IMR-90 (cell line): ENCODE measurements around the gene TNFRSF25. TPM values are rescaled to one million over a fixed set of nuclear protein-coding genes. Genes with fewer than 3 reads are reported as not detected.

Experiments
- ATAC-seq: fragments of 200-7000 bp; cut with Tn5 transposase; 2 replicates; pipeline ENCODE4 v1.9.1; 2020; ENCODE audit warnings: low read depth, mild to moderate bottlenecking, moderate library complexity
- BruUV-seq: library from RNA; stranded (reverse); fragments of 400-500 nt; replicated peaks from 2 replicates; lab custom pipeline; 2021; lab: Mats Ljungman, UMichigan
- CTCF ChIA-PET: fragments of 300-600 bp; formaldehyde crosslinking; extraction: SDS; loops from one replicate; lab custom pipeline; 2021; ENCODE audit warnings: antibody characterized with exemption; lab: Yijun Ruan, JAX
- POLR2A ChIA-PET: fragments of 300-600 bp; sonication (Branson Sonifier 250); formaldehyde crosslinking; loops from one replicate; lab custom pipeline; 2022; ENCODE audit warnings: antibody characterized with exemption; ENCODE audit not compliant: unreplicated experiment; lab: Charles Lee
- DNase-seq: peaks from one replicate; pipeline ENCODE4 v3.0.0; 2013
- H2AFZ ChIP-seq: replicated peaks from 2 replicates; pipeline ENCODE3; 2013; ENCODE audit warnings: low read length, mild to moderate bottlenecking; ENCODE audit not compliant: poor library complexity
- H2AK5ac ChIP-seq: 2 replicates; pipeline ENCODE4 v1.6.1; 2013; ENCODE audit warnings: low read depth, low read length, inconsistent platforms
- H2AK9ac ChIP-seq: replicated peaks from 2 replicates; pipeline ENCODE3; 2013; ENCODE audit warnings: mild to moderate bottlenecking, low read depth, low read length, moderate library complexity; ENCODE audit not compliant: poor library complexity
- H2BK120ac ChIP-seq: 2 replicates; pipeline ENCODE4 v1.6.1; 2013; ENCODE audit warnings: low read depth, low read length, inconsistent platforms
- H2BK15ac ChIP-seq: 3 replicates; pipeline ENCODE4 v1.6.1; 2013; ENCODE audit warnings: low read depth, low read length, inconsistent platforms
- H2BK20ac ChIP-seq: 2 replicates; pipeline ENCODE4 v1.6.1; 2013; ENCODE audit warnings: low read depth, mild to moderate bottlenecking, inconsistent platforms, low read length, moderate library complexity
- H2BK5ac ChIP-seq: 2 replicates; pipeline ENCODE4 v1.6.1; 2013; ENCODE audit warnings: mild to moderate bottlenecking, low read depth, low read length, inconsistent platforms; ENCODE audit not compliant: poor library complexity, severe bottlenecking
- H3K14ac ChIP-seq: replicated peaks from 2 replicates; pipeline ENCODE4 v1.6.1; 2013; ENCODE audit warnings: low read depth, low read length, inconsistent platforms
- H3K18ac ChIP-seq: 2 replicates; pipeline ENCODE4 v1.6.1; 2013; ENCODE audit warnings: low read depth, low read length, control low read depth
- H3K23ac ChIP-seq: 2 replicates; pipeline ENCODE4 v1.6.1; 2013; ENCODE audit warnings: low read depth, low read length, inconsistent platforms
- H3K27ac ChIP-seq: 2 replicates; pipeline ENCODE4 v1.5.1; 2013; ENCODE audit warnings: mild to moderate bottlenecking, control low read depth, low read length; ENCODE audit not compliant: insufficient read depth
- H3K27me3 ChIP-seq: 2 replicates; pipeline ENCODE4 v1.6.1; 2013; ENCODE audit warnings: low read length; ENCODE audit not compliant: control insufficient read depth, insufficient read depth
- H3K36me3 ChIP-seq: 2 replicates; pipeline ENCODE4 v1.6.1; 2013; ENCODE audit warnings: low read length, mixed read lengths; ENCODE audit not compliant: control insufficient read depth, insufficient read depth
- H3K4ac ChIP-seq: 2 replicates; pipeline ENCODE4 v1.6.1; 2013; ENCODE audit warnings: low read depth, low read length, inconsistent platforms
- H3K4me1 ChIP-seq: 2 replicates; pipeline ENCODE4 v1.6.1; 2013; ENCODE audit warnings: low read length, mixed read lengths; ENCODE audit not compliant: control insufficient read depth, insufficient read depth
- H3K4me2 ChIP-seq: 2 replicates; pipeline ENCODE4 v1.6.1; 2013; ENCODE audit warnings: low read depth, mild to moderate bottlenecking, control low read depth, low read length, moderate library complexity
- H3K4me3 ChIP-seq: 2 replicates; pipeline ENCODE4 v1.5.1; 2013; ENCODE audit warnings: low read depth, mild to moderate bottlenecking, control low read depth, low read length, moderate library complexity; ENCODE audit not compliant: insufficient read depth
- H3K56ac ChIP-seq: 2 replicates; pipeline ENCODE4 v1.6.1; 2013; ENCODE audit warnings: low read length, inconsistent platforms; ENCODE audit not compliant: insufficient read depth; ENCODE audit errors: extremely low read depth
- H3K79me1 ChIP-seq, 2 experiments: 2 replicates each; pipeline ENCODE4 v1.6.1; 2013; ENCODE audit warnings: low read length in 2 of 2, inconsistent platforms in 1 of 2, low read depth in 1 of 2
- H3K9ac ChIP-seq: 2 replicates; pipeline ENCODE4 v1.6.1; 2013; ENCODE audit warnings: low read depth, low read length, control low read depth
- H3K9me1 ChIP-seq: 2 replicates; pipeline ENCODE4 v1.6.1; 2013; ENCODE audit warnings: low read length, inconsistent platforms; ENCODE audit not compliant: insufficient read depth
- H3K9me3 ChIP-seq: 2 replicates; pipeline ENCODE4 v1.6.1; 2013; ENCODE audit warnings: low read length; ENCODE audit not compliant: control insufficient read depth, insufficient read depth
- H4K20me1 ChIP-seq: 2 replicates; pipeline ENCODE4 v1.6.1; 2013; ENCODE audit warnings: low read length, inconsistent platforms; ENCODE audit not compliant: insufficient read depth
- H4K5ac ChIP-seq: 2 replicates; pipeline ENCODE4 v1.6.1; 2013; ENCODE audit warnings: mild to moderate bottlenecking, low read depth, low read length, control low read depth
- H4K8ac ChIP-seq, 2 experiments: 2 replicates each; pipeline ENCODE4 v1.6.1; 2013; ENCODE audit warnings: low read depth in 2 of 2, low read length in 2 of 2, control low read depth in 1 of 2, inconsistent platforms in 1 of 2
- H4K91ac ChIP-seq: 2 replicates; pipeline ENCODE4 v1.6.1; 2013; ENCODE audit warnings: low read depth, low read length, inconsistent platforms; ENCODE audit not compliant: insufficient read depth
- CEBPB ChIP-seq: IDR thresholded peaks from 2 replicates; pipeline ENCODE4 v1.6.1; 2012; ENCODE audit warnings: low read depth, low read length, improper control_type of control experiment
- CHD1 ChIP-seq: IDR thresholded peaks from 2 replicates; pipeline ENCODE4 v1.6.1; 2012; ENCODE audit warnings: low read depth, low read length, improper control_type of control experiment
- CTCF ChIP-seq: conservative IDR thresholded peaks from 2 replicates; pipeline ENCODE4 v1.5.1; 2012; ENCODE audit warnings: mild to moderate bottlenecking, low read depth, low read length, improper control_type of control experiment
- ELK1 ChIP-seq: fragments of 150-350 bp; IDR thresholded peaks from 2 replicates; pipeline ENCODE4 v1.6.1; 2016; ENCODE audit warnings: low read depth, mild to moderate bottlenecking, low read length, moderate library complexity, borderline replicate concordance
- FOS ChIP-seq: fragments of 150-350 bp; IDR thresholded peaks from 2 replicates; pipeline ENCODE4 v1.6.1; 2016; ENCODE audit warnings: low read depth, low read length
- MAFK ChIP-seq: IDR thresholded peaks from 2 replicates; pipeline ENCODE4 v1.6.1; 2012; ENCODE audit warnings: low read depth, low read length, improper control_type of control experiment
- MXI1 ChIP-seq: IDR thresholded peaks from 2 replicates; pipeline ENCODE4 v1.6.1; 2012; ENCODE audit warnings: low read depth, mild to moderate bottlenecking, low read length, moderate library complexity, borderline replicate concordance
- RCOR1 ChIP-seq: IDR thresholded peaks from 2 replicates; pipeline ENCODE4 v1.6.1; 2012; ENCODE audit warnings: mild to moderate bottlenecking, low read length, improper control_type of control experiment; ENCODE audit not compliant: insufficient replicate concordance
- RFX5 ChIP-seq: IDR thresholded peaks from 2 replicates; pipeline ENCODE4 v1.8.0; 2012; ENCODE audit warnings: low read depth, mild to moderate bottlenecking, low read length, moderate library complexity
- SMC3 ChIP-seq: fragments of 150-350 bp; IDR thresholded peaks from 2 replicates; pipeline ENCODE4 v1.6.1; 2016; ENCODE audit warnings: low read depth, mild to moderate bottlenecking, antibody characterized with exemption, low read length, moderate library complexity
- USF2 ChIP-seq: fragments of 150-350 bp; IDR thresholded peaks from 2 replicates; pipeline ENCODE4 v1.6.1; 2017; ENCODE audit warnings: mild to moderate bottlenecking, antibody characterized with exemption, low read length, low read depth
- WGBS, 2 experiments: methylation state at CpG; one replicate each; pipeline versions ENCODE4 v1.1.5 to v1.1.7; 2013; ENCODE audit warnings: missing lambda C conversion rate in 2 of 2; ENCODE audit not compliant: insufficient read length in 1 of 2; ENCODE audit errors: extremely low coverage in 2 of 2; 5-methylcytosine and 5-hydroxymethylcytosine counted together
- dilution Hi-C: fragments of 300-500 bp; cut with HindIII; formaldehyde crosslinking; loops from one replicate; pipeline ENCODE4 v1.14.3; 2018; ENCODE audit warnings: low sequenced_read_pairs; ENCODE audit not compliant: unreplicated experiment
- in situ Hi-C: fragments of 300-500 bp; cut with MboI; formaldehyde crosslinking; loops from 3 replicates; pipeline ENCODE4 v1.14.3; 2019; ENCODE audit warnings: low sequenced_read_pairs, inconsistent platforms, mixed read lengths
- intact Hi-C: fragments of 100-400 bp; cut with micrococcal nuclease; formaldehyde crosslinking; loops from 2 replicates; pipeline ENCODE4 v1.10.0; 2022
- polyA plus RNA-seq, 3 experiments: library from polyadenylated mRNA; depleted of rRNA; stranded (reverse); fragments of >200 nt; gene quantifications; 2 replicates each; pipeline ENCODE4 v1.2.3, GENCODE V29; 2012; ENCODE audit warnings: low replicate concordance in 1 of 3
- total RNA-seq: library from RNA; depleted of rRNA; stranded (reverse); fragments of >200 nt; gene quantifications from 2 replicates; pipeline ENCODE4 v1.2.3, GENCODE V29; 2012

The TNFRSF25 gene
- total and polyA plus RNA-seq, 2 of the 4 experiments (the other 2 are of a cell fraction) = 1.3 to 11.2 TPM

DNA sequence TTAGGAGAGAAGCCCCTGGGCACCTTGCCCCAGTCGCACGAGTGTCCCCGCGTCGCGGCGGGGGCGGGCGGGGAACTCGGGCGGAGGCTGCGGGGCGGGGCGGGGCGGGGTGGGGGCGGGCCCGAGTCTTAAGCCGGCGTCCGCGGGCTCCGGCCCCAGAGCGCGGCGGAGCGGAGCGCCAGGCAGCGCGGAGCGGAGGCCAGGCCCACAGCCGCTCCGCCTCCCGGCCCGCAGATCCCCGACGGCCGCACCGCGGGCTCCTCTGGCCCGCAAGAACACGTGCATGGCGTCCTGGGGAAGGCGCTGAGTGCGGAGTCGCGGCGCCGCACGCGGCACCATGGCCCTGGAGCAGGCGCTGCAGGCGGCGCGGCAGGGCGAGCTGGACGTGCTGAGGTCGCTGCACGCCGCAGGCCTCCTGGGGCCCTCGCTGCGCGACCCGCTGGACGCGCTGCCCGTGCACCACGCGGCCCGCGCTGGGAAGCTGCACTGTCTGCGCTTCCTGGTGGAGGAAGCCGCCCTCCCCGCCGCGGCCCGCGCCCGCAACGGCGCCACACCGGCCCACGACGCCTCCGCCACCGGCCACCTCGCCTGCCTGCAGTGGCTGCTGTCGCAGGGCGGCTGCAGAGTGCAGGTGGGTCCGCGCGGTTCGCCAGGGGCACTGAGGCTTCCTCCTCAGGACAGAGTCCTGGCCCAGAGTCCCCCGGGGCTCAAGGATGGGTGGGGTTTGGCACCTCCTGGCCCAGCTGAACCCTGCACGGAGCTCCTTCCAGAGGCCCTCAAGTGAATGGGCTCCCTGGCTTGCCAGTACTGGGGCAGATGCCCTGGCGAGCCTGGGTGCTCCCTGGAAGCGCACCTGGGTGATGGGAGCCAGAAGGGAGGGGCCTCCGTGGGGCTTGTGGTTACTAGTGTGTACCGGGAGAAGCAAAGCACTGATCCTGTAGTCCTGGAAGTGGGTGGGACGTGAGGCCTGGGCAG lies 41.1 kb downstream of the TNFRSF25 start, which contains the start of gene ESPN:
Gene ESPN (plus strand): TSS at position 158 of the 975 bp plus-strand sequence. CDS start 180 bp downstream, at position 338.
- Histone ChIP-seq H3K27ac (no peak within 1 kb of the TSS), H2AK5ac (no peak within 1 kb of the TSS), H4K8ac (no peak within 1 kb of the TSS), H4K20me1 (peaks cover 11% of the 10 kb centered on the region; the same call in 1 of the 2 replicates), H3K4ac (no peak within 1 kb of the TSS), H3K56ac (no peak within 1 kb of the TSS), H3K79me1 (no peaks in the 10 kb centered on the region), H4K91ac (no peak within 1 kb of the TSS), H3K9me3 (no peaks in the 10 kb centered on the region), H3K23ac (no peak within 1 kb of the TSS), H3K4me2 (no peak within 1 kb of the TSS), H2BK20ac (no peak within 1 kb of the TSS), H3K27me3 (peaks cover 84% of the 10 kb centered on the region), H4K5ac (no peak within 1 kb of the TSS), H2BK15ac (no peak within 1 kb of the TSS), H3K18ac (no peak within 1 kb of the TSS), H3K4me1 (no peaks in the 10 kb centered on the region; the same call in 1 of the 2 replicates), H3K9me1 (no peaks in the 10 kb centered on the region), H2AFZ (peak within 1 kb of the TSS; percentile 78), H3K14ac (no peak within 1 kb of the TSS), H3K4me3 (no peak within 1 kb of the TSS; the same call in 1 of the 2 replicates), H2BK120ac (no peak within 1 kb of the TSS), H3K9ac (no peak within 1 kb of the TSS), H3K36me3 (no peaks in the 10 kb centered on the region), H2BK5ac (no peak within 1 kb of the TSS), H2AK9ac (no peak within 1 kb of the TSS)
- BruUV-seq = no TSS peak
- in situ Hi-C loops = no loop called here
- DNase-seq (no peak), ATAC-seq (peak; percentile 42)
- ChIA-PET POLR2A (no interaction called here), CTCF (no interaction called here)
- intact Hi-C loops = no loop called here
- dilution Hi-C loops = no loop called here
- TF ChIP-seq RCOR1 (no peak), CEBPB (no peak), FOS (no peak), ELK1 (no peak), USF2 (no peak), MXI1 (no peak), CTCF (no peak), CHD1 (no peak), RFX5 (no peak), SMC3 (no peak), MAFK (no peak)
- WGBS, 2 experiments = 8% methylated on average over 31 of the region's 99 CpGs; no CpG with 5 or more reads in 1 of the 2 experiments
